HL-60 (cell line): Measurements from ENCODE around the gene P4HA2.

Experiments
- DNase-seq, 2 experiments: peaks; one replicate each; pipeline ENCODE4 v3.0.0-alpha.2; 2010 to 2020; ENCODE audit warnings: low read depth in 1 of 2, low spot score in 1 of 2
- H3K27ac ChIP-seq: fragments of 250-450 bp; sonication (Bioruptor Pico); replicated peaks from 2 replicates; pipeline ENCODE4 v1.5.1; 2020; ENCODE audit warnings: mild to moderate bottlenecking, moderate library complexity
- H3K27me3 ChIP-seq: fragments of 250-450 bp; sonication (Bioruptor Pico); 2 replicates; pipeline ENCODE4 v1.5.1; 2021; ENCODE audit warnings: mild to moderate bottlenecking, moderate library complexity; ENCODE audit not compliant: insufficient read depth, poor library complexity, severe bottlenecking
- H3K4me3 ChIP-seq: replicated peaks from 2 replicates; pipeline ENCODE4 v1.5.1; 2011; ENCODE audit warnings: mild to moderate bottlenecking, control low read depth, low read length; ENCODE audit not compliant: insufficient read depth
- CTCF ChIP-seq: IDR thresholded peaks from one replicate; pipeline ENCODE4 v1.5.1; 2011; ENCODE audit warnings: low read length, control low read depth, inconsistent platforms; ENCODE audit not compliant: insufficient read depth
- GABPA ChIP-seq: IDR thresholded peaks from 2 replicates; pipeline ENCODE4 v1.6.1; 2012; ENCODE audit warnings: low read depth
- POLR2AphosphoS5 ChIP-seq: IDR thresholded peaks from 2 replicates; pipeline ENCODE4 v1.6.1; 2012; ENCODE audit warnings: low read depth
- SPI1 ChIP-seq: IDR thresholded peaks from 2 replicates; pipeline ENCODE4 v1.6.1; 2012; ENCODE audit warnings: low read depth, mild to moderate bottlenecking, borderline replicate concordance
- TF ChIP-seq, protein P1 (sequence below): IDR thresholded peaks from 2 replicates; pipeline ENCODE4 v1.6.1; 2012; ENCODE audit warnings: low read depth; ENCODE audit not compliant: insufficient replicate concordance

Gene P4HA2

GRCh38 chr5:132256783-132257130 is 29.1 kb upstream of the P4HA2 start:
- Histone ChIP-seq H3K4me3 (no peak overlapping the region), H3K27ac (no peak overlapping the region), H3K27me3 (no peaks in the 10 kb centered on the region)
- DNase-seq = no peak
- TF ChIP-seq CTCF = no peak
- no peak for TF ChIP-seq GABPA
- no peak for TF ChIP-seq SPI1

GRCh38 chr5:132256086-132256782 is 28.6 kb upstream of the P4HA2 start:
- TF ChIP-seq SPI1 (no peak), POLR2AphosphoS5 (no peak), CTCF (no peak), GABPA (no peak)
- TF ChIP-seq, protein P1, sequence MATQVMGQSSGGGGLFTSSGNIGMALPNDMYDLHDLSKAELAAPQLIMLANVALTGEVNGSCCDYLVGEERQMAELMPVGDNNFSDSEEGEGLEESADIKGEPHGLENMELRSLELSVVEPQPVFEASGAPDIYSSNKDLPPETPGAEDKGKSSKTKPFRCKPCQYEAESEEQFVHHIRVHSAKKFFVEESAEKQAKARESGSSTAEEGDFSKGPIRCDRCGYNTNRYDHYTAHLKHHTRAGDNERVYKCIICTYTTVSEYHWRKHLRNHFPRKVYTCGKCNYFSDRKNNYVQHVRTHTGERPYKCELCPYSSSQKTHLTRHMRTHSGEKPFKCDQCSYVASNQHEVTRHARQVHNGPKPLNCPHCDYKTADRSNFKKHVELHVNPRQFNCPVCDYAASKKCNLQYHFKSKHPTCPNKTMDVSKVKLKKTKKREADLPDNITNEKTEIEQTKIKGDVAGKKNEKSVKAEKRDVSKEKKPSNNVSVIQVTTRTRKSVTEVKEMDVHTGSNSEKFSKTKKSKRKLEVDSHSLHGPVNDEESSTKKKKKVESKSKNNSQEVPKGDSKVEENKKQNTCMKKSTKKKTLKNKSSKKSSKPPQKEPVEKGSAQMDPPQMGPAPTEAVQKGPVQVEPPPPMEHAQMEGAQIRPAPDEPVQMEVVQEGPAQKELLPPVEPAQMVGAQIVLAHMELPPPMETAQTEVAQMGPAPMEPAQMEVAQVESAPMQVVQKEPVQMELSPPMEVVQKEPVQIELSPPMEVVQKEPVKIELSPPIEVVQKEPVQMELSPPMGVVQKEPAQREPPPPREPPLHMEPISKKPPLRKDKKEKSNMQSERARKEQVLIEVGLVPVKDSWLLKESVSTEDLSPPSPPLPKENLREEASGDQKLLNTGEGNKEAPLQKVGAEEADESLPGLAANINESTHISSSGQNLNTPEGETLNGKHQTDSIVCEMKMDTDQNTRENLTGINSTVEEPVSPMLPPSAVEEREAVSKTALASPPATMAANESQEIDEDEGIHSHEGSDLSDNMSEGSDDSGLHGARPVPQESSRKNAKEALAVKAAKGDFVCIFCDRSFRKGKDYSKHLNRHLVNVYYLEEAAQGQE = no peak
- Histone ChIP-seq H3K27ac (no peak overlapping the region), H3K4me3 (no peak overlapping the region), H3K27me3 (no peaks in the 10 kb centered on the region)
- no peak for DNase-seq

GRCh38 chr5:132254321-132254977 is 26.8 kb upstream of the P4HA2 start:
- no peak overlapping the region for H3K4me3 ChIP-seq
- H3K27ac ChIP-seq = no peak overlapping the region
- no peak for DNase-seq
- H3K27me3 ChIP-seq = no peaks in the 10 kb centered on the region
- no peak for TF ChIP-seq GABPA
- TF ChIP-seq POLR2AphosphoS5 = no peak
- TF ChIP-seq SPI1 = no peak
- TF ChIP-seq CTCF = no peak
- TF ChIP-seq, protein P1 = no peak
